Measurements from ENCODE around the gene ARHGAP6. TPM values are rescaled to one million over a fixed set of nuclear protein-coding genes. Genes with fewer than 3 reads are reported as not detected.

ARHGAP6 gene
- total and polyA plus RNA-seq, 2 experiments from 2014 or later: 0.26 to 0.59 TPM

DNA sequence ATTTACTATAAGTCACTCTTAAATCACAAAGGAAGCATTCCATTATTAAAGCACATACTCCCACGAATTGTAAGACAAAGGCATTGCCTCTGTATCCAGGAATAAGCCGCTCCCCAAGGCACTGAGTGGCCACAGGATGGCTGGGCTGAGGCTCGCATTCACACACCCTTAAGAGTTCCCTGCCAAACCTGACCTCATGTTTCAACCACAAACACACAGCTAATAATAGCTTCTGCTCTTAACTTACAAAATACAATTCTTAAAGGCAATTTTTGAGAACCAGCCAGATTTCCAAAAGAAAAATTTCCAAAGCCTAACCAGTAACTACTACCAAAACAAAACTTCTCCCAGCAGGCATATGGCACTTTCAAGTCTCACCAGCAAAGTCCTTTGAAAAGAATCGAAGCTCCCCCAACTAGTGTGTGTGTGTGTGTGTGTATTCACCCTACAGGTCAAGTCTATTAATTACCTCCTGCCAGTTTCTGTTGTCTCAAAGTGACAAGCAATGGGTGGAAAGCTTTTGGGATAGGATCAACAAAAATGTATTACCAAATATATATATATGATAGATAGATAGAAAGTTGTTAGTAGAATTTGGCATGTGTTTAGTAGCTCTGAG lies 36.0 kb downstream of the ARHGAP6 start:
- Mint-ChIP-seq H3K4me1 (peaks cover 4% of the 10 kb centered on the region; the same call in 2 of the 3 replicates), H3K9me3 (peaks cover 2% of the 10 kb centered on the region; the same call in 1 of the 3 replicates), H3K36me3 (ENCODE audit: low read depth) (no peaks in the 10 kb centered on the region), H3K27me3 (ENCODE audit: insufficient read depth, low read depth, poor library complexity) (peaks cover 2% of the 10 kb centered on the region), H3K27ac (no peak overlapping the region), H3K4me3 (no peak overlapping the region)
- Histone ChIP-seq H4K20me1 (replicated peaks; ENCODE audit: insufficient read depth) (no peaks in the 10 kb centered on the region), H3F3A (replicated peaks; ENCODE audit: low read depth) (no peaks in the 10 kb centered on the region), H3K27me3 (ENCODE audit: insufficient read depth) (no peaks in the 10 kb centered on the region), H3K9me2 (ENCODE audit: insufficient read depth) (no peaks in the 10 kb centered on the region), H3K36me3 (ENCODE audit: insufficient read depth) (no peaks in the 10 kb centered on the region), H3K4me2 (no peak overlapping the region), H3K4me1 (ENCODE audit: insufficient read depth) (no peaks in the 10 kb centered on the region), H3K27ac (ENCODE audit: low read depth) (no peak overlapping the region), H3K4me3 (no peak overlapping the region), H2AFZ (no peak overlapping the region), H3K79me2 (replicated peaks; ENCODE audit: insufficient read depth) (no peaks in the 10 kb centered on the region)
- peak; percentile 27 for DNase-seq (ENCODE audit: low spot score)
- TF ChIP-seq ZNF114 (CRISPR knock-in tag; IDR thresholded peaks at IDR 0.05) (no peak), CREB1 (CRISPR knock-in tag; IDR thresholded peaks at IDR 0.05; ENCODE audit: low read depth) (no peak), STAT1 (IDR thresholded peaks at IDR 0.05; ENCODE audit: unreplicated experiment) (no peak), ZNF462 (CRISPR knock-in tag; IDR thresholded peaks at IDR 0.05) (no peak), ZNF331 (CRISPR knock-in tag; IDR thresholded peaks at IDR 0.05; ENCODE audit: low read depth) (no peak), EZH2phosphoT487 (IDR thresholded peaks at IDR 0.05; ENCODE audit: unreplicated experiment) (no peak)
- TF ChIP-seq, protein P1, sequence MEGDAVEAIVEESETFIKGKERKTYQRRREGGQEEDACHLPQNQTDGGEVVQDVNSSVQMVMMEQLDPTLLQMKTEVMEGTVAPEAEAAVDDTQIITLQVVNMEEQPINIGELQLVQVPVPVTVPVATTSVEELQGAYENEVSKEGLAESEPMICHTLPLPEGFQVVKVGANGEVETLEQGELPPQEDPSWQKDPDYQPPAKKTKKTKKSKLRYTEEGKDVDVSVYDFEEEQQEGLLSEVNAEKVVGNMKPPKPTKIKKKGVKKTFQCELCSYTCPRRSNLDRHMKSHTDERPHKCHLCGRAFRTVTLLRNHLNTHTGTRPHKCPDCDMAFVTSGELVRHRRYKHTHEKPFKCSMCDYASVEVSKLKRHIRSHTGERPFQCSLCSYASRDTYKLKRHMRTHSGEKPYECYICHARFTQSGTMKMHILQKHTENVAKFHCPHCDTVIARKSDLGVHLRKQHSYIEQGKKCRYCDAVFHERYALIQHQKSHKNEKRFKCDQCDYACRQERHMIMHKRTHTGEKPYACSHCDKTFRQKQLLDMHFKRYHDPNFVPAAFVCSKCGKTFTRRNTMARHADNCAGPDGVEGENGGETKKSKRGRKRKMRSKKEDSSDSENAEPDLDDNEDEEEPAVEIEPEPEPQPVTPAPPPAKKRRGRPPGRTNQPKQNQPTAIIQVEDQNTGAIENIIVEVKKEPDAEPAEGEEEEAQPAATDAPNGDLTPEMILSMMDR (conservative IDR thresholded peaks at IDR 0.05; ENCODE audit: low read depth in 2 of 2): no peak
- ATAC-seq: peak; percentile 39; the same call in 1 of the 3 replicates
